AG04449 (cell line): ENCODE data around the gene ELP4.
"Not testable (repeated sequence)": the region's sequence is repeated elsewhere in the genome, so short reads cannot be mapped to it uniquely, and the experiment has no call there.

Source experiments
- CTCF ChIA-PET: fragments of 350-600 bp; formaldehyde crosslinking; extraction: SDS; loops from one replicate; lab custom pipeline; 2021; ENCODE audit warnings: antibody characterized with exemption; lab: Yijun Ruan, JAX
- POLR2A ChIA-PET: fragments of 400-600, 350-600 bp; formaldehyde crosslinking; extraction: SDS; loops from one replicate; lab custom pipeline; 2020; ENCODE audit warnings: antibody characterized with exemption, inconsistent platforms; lab: Yijun Ruan, JAX
- DNase-seq: peaks from one replicate; pipeline ENCODE4 v3.0.0-alpha.2; 2010; ENCODE audit warnings: low read depth, low spot score
- H3K4me3 ChIP-seq: 2 replicates; pipeline ENCODE4 v1.5.1; 2011; ENCODE audit warnings: low read depth, mild to moderate bottlenecking, control low read depth, low read length
- CTCF ChIP-seq: IDR thresholded peaks from one replicate; pipeline ENCODE4 v1.5.1; 2011; ENCODE audit warnings: mild to moderate bottlenecking, moderate library complexity, low read length, control low read depth, inconsistent platforms; ENCODE audit not compliant: insufficient read depth; ENCODE audit errors: missing control alignments

Gene ELP4

GRCh38 chr11:31480930-31481329, 28.6 kb upstream of the ELP4 start:
- CTCF ChIA-PET = no interaction called here
- no peak for TF ChIP-seq CTCF
- no peak overlapping the region for H3K4me3 ChIP-seq
- DNase-seq = no peak
- POLR2A ChIA-PET = no interaction called here

GRCh38 chr11:31484497-31484896, 25.1 kb upstream of the ELP4 start:
- no peak for TF ChIP-seq CTCF
- no peak overlapping the region for H3K4me3 ChIP-seq
- ChIA-PET POLR2A (no interaction called here), CTCF (interaction anchor here (1.7 to 4.0 kb wide), 6 partner anchors 386 to 691 kb away, joined by 5 to 23 read pairs (median 8); no protein-coding TSS in a partner anchor)
- DNase-seq = no peak

GRCh38 chr11:31487848-31488247, 21.7 kb upstream of the ELP4 start:
- no peak for DNase-seq
- no peak overlapping the region for H3K4me3 ChIP-seq
- TF ChIP-seq CTCF = peak; percentile 26
- ChIA-PET CTCF (interaction anchor here (0.7 to 2.8 kb wide), 8 partner anchors 11 to 690 kb away, joined by 3 to 32 read pairs (median 5); no protein-coding TSS in a partner anchor), POLR2A (no interaction called here)

- no peak overlapping the region for H3K4me3 ChIP-seq
- no peak for TF ChIP-seq CTCF
- POLR2A ChIA-PET = no interaction called here
- CTCF ChIA-PET = interaction anchor here (1.7 to 2.6 kb wide), 3 partner anchors 378 to 683 kb away, joined by 5 to 22 read pairs (median 14); no protein-coding TSS in a partner anchor
- no peak for DNase-seq
Observed at GRCh38 chr11:31492320-31492913, 17.1 kb upstream of the ELP4 start.

GRCh38 chr11:31493235-31493634, 16.3 kb upstream of the ELP4 start:
- no peak for TF ChIP-seq CTCF
- H3K4me3 ChIP-seq = no peak overlapping the region
- CTCF ChIA-PET = interaction anchor here (1.4 to 2.6 kb wide), 2 partner anchors 464 kb away, joined by 3 to 22 read pairs; no protein-coding TSS in a partner anchor
- POLR2A ChIA-PET = no interaction called here
- DNase-seq = no peak

- DNase-seq, POLR2A ChIA-PET, H3K4me3 ChIP-seq: not testable (repeated sequence)
- CTCF ChIA-PET = interaction anchor here (1.4 kb wide), 1 partner anchor 464 kb away, joined by 3 read pairs; no protein-coding TSS in a partner anchor
Observed at GRCh38 chr11:31493762-31494161, 15.8 kb upstream of the ELP4 start.
